SH-SY5Y (cell line): Measurements from ENCODE around the gene DMD.

ENCODE experiments used
- GATA2 ChIP-seq: IDR thresholded peaks from 2 replicates; pipeline ENCODE4 v1.6.1; 2011; ENCODE audit warnings: mild to moderate bottlenecking, low read depth, low read length
- GATA3 ChIP-seq: IDR thresholded peaks from 2 replicates; pipeline ENCODE4 v1.6.1; 2011; ENCODE audit warnings: low read depth, mild to moderate bottlenecking, low read length, moderate library complexity

GRCh38 chrX:31436424-31436823 lies 1774.9 kb downstream of the DMD start:
- TF ChIP-seq GATA2 (no peak), GATA3 (no peak)
